OCI-LY7 (cell line): ENCODE results near the gene GALNT10. TPM values are rescaled to one million over a fixed set of nuclear protein-coding genes. Genes with fewer than 3 reads are reported as not detected.
A peak's percentile ranks its signal among the peaks of the same experiment; 100 is the strongest.

ENCODE experiments used
- BruUV-seq: library from RNA; stranded (reverse); fragments of 400-500 nt; replicated peaks from 2 replicates; lab custom pipeline; 2021; lab: Mats Ljungman, UMichigan
- CTCF ChIA-PET: fragments of 300-600 bp; sonication (Branson Sonifier 250); formaldehyde crosslinking; loops from one replicate; lab custom pipeline; 2022; ENCODE audit warnings: antibody characterized with exemption; ENCODE audit not compliant: unreplicated experiment; lab: Charles Lee
- POLR2A ChIA-PET: fragments of 300-600 bp; sonication (Branson Sonifier 250); formaldehyde crosslinking; loops from one replicate; lab custom pipeline; 2022; ENCODE audit warnings: antibody characterized with exemption; lab: Charles Lee
- DNase-seq: peaks from one replicate; pipeline ENCODE4 v3.0.0-alpha.2; 2015; ENCODE audit warnings: low spot score
- H2AFZ ChIP-seq: fragments of 200-600 bp; sonication (generic), shearing (Covaris generic); 2 replicates; pipeline ENCODE4 v1.6.1; 2014; ENCODE audit warnings: mild to moderate bottlenecking, antibody characterized with exemption, low read length, moderate library complexity
- H3K27ac ChIP-seq: fragments of 200-600 bp; sonication (generic); 2 replicates; pipeline ENCODE4 v1.5.1; 2014; ENCODE audit warnings: mixed run types, low read depth, mild to moderate bottlenecking, moderate library complexity, low read length, inconsistent platforms; ENCODE audit not compliant: poor library complexity, severe bottlenecking
- H3K36me3 ChIP-seq: fragments of 200-600 bp; sonication (generic); 2 replicates; pipeline ENCODE4 v1.6.1; 2014; ENCODE audit warnings: mild to moderate bottlenecking, antibody characterized with exemption, low read length, moderate library complexity, mixed read lengths; ENCODE audit not compliant: insufficient read depth
- H3K4me1 ChIP-seq: fragments of 200-600 bp; sonication (generic); 2 replicates; pipeline ENCODE4 v1.5.1; 2014; ENCODE audit warnings: mild to moderate bottlenecking, low read length; ENCODE audit not compliant: insufficient read depth, poor library complexity, severe bottlenecking
- H3K4me2 ChIP-seq: fragments of 200-600 bp; sonication (generic); 2 replicates; pipeline ENCODE4 v1.6.1; 2014; ENCODE audit warnings: mild to moderate bottlenecking, low read length
- H3K4me3 ChIP-seq: fragments of 200-600 bp; sonication (generic); 2 replicates; pipeline ENCODE4 v1.5.1; 2014; ENCODE audit warnings: mild to moderate bottlenecking, low read depth, low read length; ENCODE audit not compliant: poor library complexity, severe bottlenecking
- H3K79me2 ChIP-seq: fragments of 200-600 bp; sonication (generic); 2 replicates; pipeline ENCODE4 v1.6.1; 2016; ENCODE audit warnings: low read depth, mild to moderate bottlenecking, low read length, moderate library complexity, mixed read lengths; ENCODE audit not compliant: insufficient read depth
- H3K9me2 ChIP-seq: fragments of 200-600 bp; sonication (generic); 2 replicates; pipeline ENCODE4 v1.6.1; 2016; ENCODE audit warnings: mild to moderate bottlenecking, low read length, mixed read lengths; ENCODE audit not compliant: insufficient read depth
- H3K9me3 ChIP-seq: fragments of 200-600 bp; sonication (generic); 2 replicates; pipeline ENCODE4 v1.6.1; 2014; ENCODE audit warnings: mild to moderate bottlenecking, mixed run types, low read length, mixed read lengths
- H4K20me1 ChIP-seq: fragments of 200-600 bp; sonication (generic); 2 replicates; pipeline ENCODE4 v1.6.1; 2014; ENCODE audit warnings: mild to moderate bottlenecking, antibody characterized with exemption, low read length, moderate library complexity, mixed read lengths; ENCODE audit not compliant: insufficient read depth
- EZH2phosphoT487 ChIP-seq: fragments of 200-600 bp; sonication (generic); IDR thresholded peaks from 2 replicates; pipeline ENCODE4 v1.6.1; 2018; ENCODE audit warnings: low read depth, borderline replicate concordance, mild to moderate bottlenecking, mixed run types, antibody characterized with exemption, low read length, moderate library complexity, mixed read lengths
- intact Hi-C: fragments of 100-400 bp; cut with micrococcal nuclease; formaldehyde crosslinking; loops from one replicate; pipeline ENCODE4 v1.10.0; 2022; ENCODE audit not compliant: unreplicated experiment
- total RNA-seq, 2 experiments: library from RNA; depleted of rRNA in 1 of 2; stranded (reverse); fragments of >200 nt in 1 of 2; shearing (Covaris generic) in 1 of 2; gene quantifications; 2 replicates each; pipeline ENCODE4 v1.2.3, GENCODE V29; 2014 to 2022
- TF ChIP-seq, protein P1 (sequence below): fragments of 200-600 bp; sonication (generic); conservative IDR thresholded peaks from 2 replicates; pipeline ENCODE4 v1.5.1; 2014; ENCODE audit warnings: mild to moderate bottlenecking, antibody characterized with exemption, low read length, moderate library complexity, mixed read lengths

GALNT10 gene
- total RNA-seq, 2 experiments from 2014 or later, result 7.3 to 20.6 TPM

- no peaks in the 10 kb centered on the region for H3K4me1 ChIP-seq
- H4K20me1 ChIP-seq, result no peaks in the 10 kb centered on the region
- no peak overlapping the region for H3K4me3 ChIP-seq
- POLR2A ChIA-PET, result interaction anchor here (0.6 to 1.0 kb wide), 2 partner anchors 11 to 43 kb away, joined by 3 to 5 read pairs; no protein-coding TSS in a partner anchor
- H3K79me2 ChIP-seq, result no peaks in the 10 kb centered on the region
- intact Hi-C loops, result no loop called here
- no peaks in the 10 kb centered on the region for H3K9me2 ChIP-seq
- CTCF ChIA-PET, result no interaction called here
- TF ChIP-seq, protein P1, sequence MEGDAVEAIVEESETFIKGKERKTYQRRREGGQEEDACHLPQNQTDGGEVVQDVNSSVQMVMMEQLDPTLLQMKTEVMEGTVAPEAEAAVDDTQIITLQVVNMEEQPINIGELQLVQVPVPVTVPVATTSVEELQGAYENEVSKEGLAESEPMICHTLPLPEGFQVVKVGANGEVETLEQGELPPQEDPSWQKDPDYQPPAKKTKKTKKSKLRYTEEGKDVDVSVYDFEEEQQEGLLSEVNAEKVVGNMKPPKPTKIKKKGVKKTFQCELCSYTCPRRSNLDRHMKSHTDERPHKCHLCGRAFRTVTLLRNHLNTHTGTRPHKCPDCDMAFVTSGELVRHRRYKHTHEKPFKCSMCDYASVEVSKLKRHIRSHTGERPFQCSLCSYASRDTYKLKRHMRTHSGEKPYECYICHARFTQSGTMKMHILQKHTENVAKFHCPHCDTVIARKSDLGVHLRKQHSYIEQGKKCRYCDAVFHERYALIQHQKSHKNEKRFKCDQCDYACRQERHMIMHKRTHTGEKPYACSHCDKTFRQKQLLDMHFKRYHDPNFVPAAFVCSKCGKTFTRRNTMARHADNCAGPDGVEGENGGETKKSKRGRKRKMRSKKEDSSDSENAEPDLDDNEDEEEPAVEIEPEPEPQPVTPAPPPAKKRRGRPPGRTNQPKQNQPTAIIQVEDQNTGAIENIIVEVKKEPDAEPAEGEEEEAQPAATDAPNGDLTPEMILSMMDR, result no peak
- no peak for TF ChIP-seq EZH2phosphoT487
- no peaks in the 10 kb centered on the region for H3K36me3 ChIP-seq
- H2AFZ ChIP-seq, result no peak overlapping the region
- no peak overlapping the region for H3K4me2 ChIP-seq
- H3K9me3 ChIP-seq, result no peaks in the 10 kb centered on the region
- no peak overlapping the region for H3K27ac ChIP-seq
- no peak for DNase-seq
- BruUV-seq, result no TSS peak
Measured at GRCh38 chr5:154429341-154429740, 238.8 kb downstream of the GALNT10 start.

DNA sequence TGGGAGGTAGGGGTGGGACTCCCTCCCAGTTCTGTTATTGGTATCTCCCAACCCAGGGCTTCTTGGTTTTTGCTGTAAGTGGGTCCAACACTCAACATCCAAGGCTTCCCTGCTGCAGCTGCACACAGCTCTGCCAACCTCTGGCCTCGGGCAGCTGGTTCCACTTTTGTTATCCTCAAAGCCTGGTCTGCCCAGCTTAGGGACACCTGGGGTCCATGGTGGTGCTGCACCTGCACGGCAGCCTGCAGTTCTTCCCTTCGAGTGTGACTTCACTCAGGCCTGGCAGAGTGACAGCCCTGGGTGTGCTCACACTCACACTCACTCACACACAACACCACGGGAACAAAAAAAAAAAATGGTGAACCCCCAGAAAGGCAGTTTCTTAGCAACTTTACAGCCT, 239.9 kb downstream of the GALNT10 start:
- intact Hi-C loops, result no loop called here
- no TSS peak for BruUV-seq
- H3K27ac ChIP-seq, result no peak overlapping the region
- TF ChIP-seq, protein P1, result no peak
- no peak for TF ChIP-seq EZH2phosphoT487
- no peak overlapping the region for H3K4me2 ChIP-seq
- H3K9me2 ChIP-seq, result no peaks in the 10 kb centered on the region
- ChIA-PET POLR2A (interaction anchor here (0.7 kb wide), 1 partner anchor 135 kb away, joined by 3 read pairs; no protein-coding TSS in a partner anchor), CTCF (no interaction called here)
- H3K9me3 ChIP-seq, result no peaks in the 10 kb centered on the region
- H3K79me2 ChIP-seq, result no peaks in the 10 kb centered on the region
- H3K36me3 ChIP-seq, result peaks cover 8% of the 10 kb centered on the region
- H3K4me3 ChIP-seq, result no peak overlapping the region
- peak; percentile 4 for DNase-seq
- no peaks in the 10 kb centered on the region for H4K20me1 ChIP-seq
- H2AFZ ChIP-seq, result no peak overlapping the region
- no peaks in the 10 kb centered on the region for H3K4me1 ChIP-seq

DNA sequence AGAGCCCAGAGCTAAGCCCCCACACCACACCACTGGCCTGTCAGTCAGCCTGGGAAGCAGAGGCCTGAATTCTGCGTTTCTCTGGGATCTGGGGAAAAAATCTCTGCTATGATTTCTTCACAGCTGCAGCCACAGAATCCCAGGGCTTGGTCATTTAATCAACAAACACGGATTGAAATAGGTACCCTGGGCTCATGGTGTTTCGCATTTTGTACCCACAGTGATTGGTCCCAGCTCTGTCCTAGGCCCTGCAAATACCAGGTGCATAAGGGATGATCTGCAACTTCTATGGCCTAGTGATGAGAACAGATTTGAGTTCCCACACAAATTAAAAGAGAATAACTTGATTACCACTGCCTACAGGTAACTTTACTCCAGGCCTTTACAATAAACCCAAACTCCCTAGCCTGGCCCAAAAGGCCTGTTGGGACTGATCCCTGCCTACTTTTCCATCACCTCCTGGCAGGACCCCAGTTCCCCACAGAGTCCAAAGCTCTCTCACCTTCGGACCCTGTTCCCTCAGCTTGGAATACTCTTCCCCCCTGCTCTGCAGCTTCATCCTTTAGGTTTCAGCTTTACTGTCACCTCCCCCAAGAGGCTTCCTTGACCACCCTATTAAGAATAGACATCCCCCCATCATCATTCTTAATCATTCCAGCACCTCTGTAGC, 240.6 kb downstream of the GALNT10 start:
- no peak for DNase-seq
- no peak overlapping the region for H3K4me2 ChIP-seq
- no peaks in the 10 kb centered on the region for H3K9me3 ChIP-seq
- ChIA-PET POLR2A (no interaction called here), CTCF (interaction anchor here (0.7 kb wide), 1 partner anchor 107 kb away, joined by 3 read pairs; no protein-coding TSS in a partner anchor)
- H3K79me2 ChIP-seq, result no peaks in the 10 kb centered on the region
- no peak overlapping the region for H3K27ac ChIP-seq
- H3K4me3 ChIP-seq, result no peak overlapping the region
- H4K20me1 ChIP-seq, result no peaks in the 10 kb centered on the region
- no peaks in the 10 kb centered on the region for H3K4me1 ChIP-seq
- intact Hi-C loops, result no loop called here
- H3K36me3 ChIP-seq, result peaks cover 13% of the 10 kb centered on the region
- H3K9me2 ChIP-seq, result no peaks in the 10 kb centered on the region
- TF ChIP-seq, protein P1, result no peak
- TF ChIP-seq EZH2phosphoT487, result no peak
- no TSS peak for BruUV-seq
- H2AFZ ChIP-seq, result no peak overlapping the region
